Measurements from ENCODE around the gene MRPL3.
A peak's percentile ranks its signal among the peaks of the same experiment; 100 is the strongest.
"Not testable (repeated sequence)": the region's sequence is repeated elsewhere in the genome, so short reads cannot be mapped to it uniquely, and the experiment has no call there.

Gene MRPL3

DNA sequence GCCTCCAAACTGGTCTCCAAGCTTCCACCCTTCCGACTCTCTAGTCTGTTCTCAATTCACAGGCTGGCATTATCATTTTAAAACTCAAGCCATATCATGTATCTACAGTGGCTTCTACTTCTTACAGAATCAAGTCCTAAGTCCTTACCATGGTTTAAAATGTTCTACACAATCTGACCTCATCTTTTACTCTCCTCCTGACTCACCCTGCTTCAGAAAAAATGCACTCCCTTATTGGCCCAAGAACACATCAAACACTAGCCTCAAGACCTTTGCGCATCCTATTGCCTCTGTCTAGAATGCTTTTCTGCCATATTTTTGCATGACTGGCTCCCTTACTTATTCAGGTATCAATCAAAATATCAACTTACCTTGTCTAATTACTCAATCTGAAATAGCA is 11.0 kb downstream of the MRPL3 start:
- no peak for DNase-seq

DNA sequence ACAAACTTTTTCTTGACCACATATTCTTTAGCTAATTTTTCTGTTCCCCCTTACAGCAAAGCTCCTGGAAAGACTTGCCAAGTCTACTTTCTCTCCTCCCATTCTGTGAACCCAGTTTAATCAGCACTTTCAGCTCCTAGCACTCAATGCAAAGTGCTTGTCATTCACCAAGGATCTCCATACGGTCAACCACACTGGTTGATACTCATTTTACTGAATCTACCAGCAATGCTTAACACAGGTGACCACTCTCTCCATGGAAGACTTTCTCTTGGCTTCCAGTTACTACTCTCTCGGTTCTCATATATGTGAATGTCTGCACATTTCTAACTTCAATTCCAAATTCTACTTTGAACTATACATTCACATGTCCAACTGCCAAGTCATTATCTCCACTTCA is 11.7 kb downstream of the MRPL3 start:
- no peak for DNase-seq

DNA sequence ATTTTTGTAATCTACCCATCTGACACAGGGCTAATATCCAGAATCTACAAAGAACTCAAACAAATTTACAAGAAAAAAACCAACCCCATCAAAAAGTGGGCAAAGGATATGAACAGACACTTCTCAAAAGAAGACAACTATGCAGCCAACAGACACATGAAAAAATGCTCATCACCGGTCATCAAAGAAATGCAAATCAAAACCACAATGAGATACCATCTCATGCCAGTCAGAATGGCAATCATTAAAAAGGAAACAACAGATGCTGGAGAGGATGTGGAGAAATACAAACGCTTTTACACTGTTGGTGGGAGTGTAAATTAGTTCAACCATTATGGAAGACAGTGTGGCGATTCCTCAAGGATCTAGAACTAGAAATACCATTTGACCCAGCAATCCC is 16.2 kb downstream of the MRPL3 start:
- DNase-seq, result not testable (repeated sequence)

DNA sequence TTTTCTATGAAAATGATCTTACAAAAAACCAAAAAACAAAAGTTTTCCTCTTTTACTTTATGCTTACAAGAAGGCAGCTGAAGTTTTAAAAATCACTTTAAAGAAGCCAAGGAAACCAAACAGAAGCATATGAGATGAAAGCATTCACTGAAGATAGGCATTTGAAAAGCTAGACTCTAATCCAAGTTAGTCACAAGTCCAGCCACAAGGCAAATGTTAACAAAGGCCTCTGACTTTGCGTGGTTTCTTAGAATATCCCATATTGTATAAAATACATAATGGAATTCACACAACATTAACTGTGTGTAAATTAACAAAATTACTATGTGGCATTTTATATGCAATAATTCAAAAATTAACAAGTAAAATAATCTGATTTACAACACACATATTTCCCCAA is 17.7 kb downstream of the MRPL3 start:
- no peak for DNase-seq

DNA sequence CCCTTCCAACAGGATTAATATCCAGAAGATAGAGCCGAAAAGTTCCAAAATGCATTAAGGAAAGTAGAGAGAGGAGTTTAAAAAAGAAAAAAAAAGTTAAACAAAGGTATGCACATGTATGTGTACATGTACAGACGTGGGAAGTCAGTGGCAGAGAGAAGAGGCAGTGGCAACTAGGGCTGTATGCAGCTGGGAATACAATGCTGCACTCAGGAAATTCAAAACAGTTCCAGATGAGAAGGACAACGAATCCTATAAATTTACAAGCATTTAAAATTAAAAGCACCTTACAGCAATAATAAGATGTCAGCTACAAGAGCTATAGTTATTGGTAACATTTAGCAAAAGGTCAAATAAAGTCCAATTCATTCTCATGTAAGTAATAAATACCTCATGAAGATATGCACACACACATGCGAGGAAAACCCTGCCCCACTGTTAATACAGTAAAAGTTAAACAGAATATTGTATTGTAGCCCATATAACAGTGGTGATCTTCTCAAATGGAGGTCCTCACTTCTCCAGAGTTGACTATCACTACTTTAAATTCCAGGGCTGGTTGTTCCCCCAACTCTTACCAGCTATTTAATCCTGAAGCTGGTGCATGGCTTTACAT is 18.2 kb downstream of the MRPL3 start:
- DNase-seq, result no peak

DNA sequence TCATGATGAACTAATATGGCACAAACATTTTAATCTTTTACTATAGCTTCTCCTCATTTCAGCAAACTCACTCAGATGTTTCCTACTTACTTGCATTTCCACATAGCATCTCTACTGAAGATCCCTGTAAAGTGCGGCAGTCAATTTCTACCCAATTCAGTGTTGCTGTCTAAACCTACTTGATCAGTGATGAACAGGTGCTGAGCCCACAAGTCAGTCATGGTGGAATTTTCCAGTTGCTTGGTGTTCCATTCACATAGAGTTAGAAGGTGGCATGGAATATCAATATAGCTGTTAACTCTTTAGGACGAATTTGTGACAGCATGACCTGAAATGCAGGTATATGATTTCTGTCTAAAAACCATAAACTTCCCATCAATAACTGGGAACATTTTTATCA is 22.7 kb downstream of the MRPL3 start:
- no peak for DNase-seq

DNA sequence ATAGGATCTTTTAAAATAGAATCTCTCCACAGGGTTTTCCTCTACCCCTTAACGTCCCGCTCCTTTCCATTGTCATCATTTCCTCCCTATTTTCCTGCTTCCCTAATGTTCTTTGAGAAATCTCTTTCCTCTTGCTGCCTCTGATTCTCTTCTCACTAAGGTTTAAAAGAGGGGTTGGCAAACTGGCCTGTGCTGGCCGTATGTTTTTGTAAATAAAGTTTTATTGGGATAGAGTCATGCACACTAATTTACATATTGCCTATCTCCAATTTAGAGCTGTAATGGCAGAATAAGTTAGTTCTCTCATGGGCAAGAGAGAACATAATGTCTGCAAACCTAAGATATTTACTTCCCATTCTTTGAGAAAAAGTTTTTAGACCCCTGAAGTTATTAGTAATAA is 25.0 kb downstream of the MRPL3 start:
- no peak for DNase-seq

DNA sequence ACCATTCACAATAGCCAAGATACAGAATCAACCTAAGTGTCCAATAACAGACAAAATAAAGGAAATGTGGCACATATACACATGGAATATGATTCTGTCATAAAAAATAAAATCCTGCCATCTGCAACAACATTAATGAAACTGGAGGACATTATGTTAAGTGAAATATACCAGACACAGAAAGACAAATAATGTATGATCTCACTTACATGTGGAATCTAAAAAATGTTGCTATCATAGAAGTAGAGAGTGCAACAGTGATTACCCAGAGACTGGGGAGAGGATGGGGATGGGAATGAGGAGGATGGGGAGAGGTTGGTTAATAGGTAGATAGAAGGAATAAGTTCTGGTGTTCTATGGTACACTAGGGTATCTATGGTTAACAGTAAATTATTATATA is 28.7 kb downstream of the MRPL3 start:
- no peak for DNase-seq

DNA sequence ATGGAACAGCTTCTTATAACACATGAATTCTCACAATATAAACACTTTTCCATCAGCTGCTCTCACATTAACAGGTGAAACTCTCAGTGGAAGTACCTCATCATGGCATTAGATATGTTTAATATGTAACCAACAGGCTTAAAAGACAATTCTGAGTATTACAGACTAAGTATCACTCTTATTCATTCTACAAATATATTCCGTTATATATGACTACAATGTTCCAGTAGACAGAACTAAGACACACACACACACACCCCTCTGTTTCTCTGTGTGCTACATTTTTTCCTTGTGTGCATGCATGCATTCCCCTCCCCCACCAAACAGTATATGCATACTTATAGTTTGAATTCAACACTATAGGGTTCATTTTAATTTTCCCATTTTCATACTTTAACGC is 32.4 kb downstream of the MRPL3 start:
- no peak for DNase-seq

DNA sequence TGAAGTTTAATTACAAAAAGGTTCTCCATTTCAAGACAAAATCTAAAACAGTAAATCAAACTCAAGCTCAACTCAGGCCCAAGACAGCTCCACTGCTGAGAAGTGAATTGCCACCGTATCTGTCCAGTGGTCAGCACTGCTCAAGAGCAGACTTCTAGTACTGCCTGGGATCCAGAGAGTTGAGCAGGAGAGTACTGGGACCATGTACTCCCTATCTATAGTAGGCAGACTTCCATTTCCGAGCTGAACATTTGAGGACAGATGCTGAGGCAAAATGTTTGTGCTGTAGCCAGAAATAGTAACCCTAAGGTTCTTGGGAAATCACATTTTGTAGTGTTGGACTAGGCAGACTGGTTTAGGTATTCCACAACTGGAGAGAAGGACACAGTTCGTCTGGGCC is 44.1 kb downstream of the MRPL3 start:
- no peak for DNase-seq

DNA sequence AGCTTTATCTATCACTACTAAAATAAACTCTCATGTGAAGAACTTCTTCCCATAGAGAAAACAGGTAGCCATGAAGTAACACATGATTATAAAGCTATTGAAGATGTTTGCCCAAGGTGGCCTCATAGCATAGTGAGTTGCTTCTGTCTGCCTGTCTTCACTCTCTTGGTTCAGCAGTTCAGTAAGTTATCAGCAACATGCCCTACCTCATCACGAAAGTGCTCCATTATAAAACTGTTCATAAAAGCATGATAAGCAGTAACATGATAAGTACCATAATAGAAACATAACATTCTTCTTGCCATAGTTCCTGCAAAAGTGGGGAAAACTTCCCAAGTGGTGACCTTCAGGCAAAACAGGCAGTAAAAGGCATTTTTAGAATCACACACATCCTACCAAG is 45.6 kb downstream of the MRPL3 start:
- no peak for DNase-seq

DNA sequence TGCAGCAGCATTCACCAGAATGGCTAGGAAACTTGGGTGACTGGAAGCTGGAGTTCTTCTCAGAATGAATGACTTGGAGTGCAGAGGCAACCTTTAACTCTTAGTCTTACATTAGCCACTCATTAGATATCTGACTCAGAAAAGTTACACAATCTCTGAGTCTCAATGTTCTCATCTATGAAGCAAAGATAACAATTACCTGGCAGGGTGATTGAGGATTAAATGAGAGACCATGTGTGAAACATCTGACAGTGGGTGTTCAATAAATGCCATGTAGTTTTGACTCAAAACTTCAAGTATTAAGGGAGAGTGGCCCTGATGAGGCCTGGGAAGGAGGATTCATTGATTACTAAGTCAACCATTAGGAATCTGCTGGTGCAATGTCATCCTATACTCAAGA is 48.3 kb downstream of the MRPL3 start:
- DNase-seq, result no peak

DNA sequence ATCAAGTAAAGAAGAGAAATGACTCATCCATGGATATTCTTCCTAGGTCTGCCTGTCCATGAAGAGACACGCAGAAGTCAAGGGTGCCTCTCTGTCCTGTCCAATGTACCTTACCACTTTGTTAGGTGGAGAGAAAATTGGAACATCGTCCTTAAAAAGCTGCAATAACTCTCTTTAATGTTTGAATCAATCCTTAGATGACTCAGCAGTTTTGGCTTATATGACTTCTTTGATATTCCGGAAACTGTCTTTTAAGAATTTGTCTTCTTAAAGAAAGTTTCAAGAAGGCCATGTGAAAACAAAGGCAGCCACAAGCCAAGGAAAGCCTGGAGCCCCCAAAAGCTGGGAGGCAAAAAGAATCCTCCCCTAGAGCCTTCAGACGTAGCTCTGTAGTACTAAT is 49.2 kb downstream of the MRPL3 start:
- DNase-seq, result no peak

DNA sequence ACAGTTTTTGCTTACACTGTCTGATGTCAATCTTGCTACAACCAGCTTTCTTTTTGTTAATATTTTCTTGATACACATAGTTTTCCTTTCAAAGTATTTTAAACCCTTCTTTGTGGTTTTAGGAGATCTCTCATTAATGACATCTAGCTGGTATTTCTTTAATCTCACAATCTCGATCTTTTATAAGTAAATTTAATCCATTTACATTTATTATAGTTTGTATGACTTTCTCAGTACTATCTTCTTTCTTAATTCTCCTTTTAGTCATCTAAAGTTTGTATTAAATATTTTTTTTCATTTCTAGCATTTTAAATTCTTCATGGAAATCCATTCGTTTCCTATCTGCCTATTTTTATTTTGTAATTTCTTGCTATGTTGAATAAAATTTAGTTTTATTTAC is 55.4 kb downstream of the MRPL3 start:
- DNase-seq, result no peak

DNA sequence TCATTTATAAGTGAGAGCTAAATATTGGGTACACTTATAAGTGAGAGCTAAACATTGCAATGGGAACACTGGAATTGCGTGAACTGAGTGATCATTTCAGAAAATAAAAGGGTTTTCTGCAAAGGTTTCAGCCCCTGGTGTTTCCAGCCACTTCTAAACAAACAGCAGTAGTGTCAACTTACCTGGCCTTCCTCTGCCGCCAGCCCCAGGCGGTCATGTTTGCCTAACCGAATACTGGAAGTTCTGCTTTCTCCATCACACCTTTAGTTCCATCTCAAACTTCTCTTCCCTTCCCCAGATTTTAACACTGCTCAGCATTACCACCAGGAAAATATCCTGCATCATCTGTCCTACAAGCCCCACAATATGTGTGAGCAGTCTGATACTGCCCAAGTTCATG is 58.6 kb downstream of the MRPL3 start:
- peak; percentile 24 for DNase-seq

DNA sequence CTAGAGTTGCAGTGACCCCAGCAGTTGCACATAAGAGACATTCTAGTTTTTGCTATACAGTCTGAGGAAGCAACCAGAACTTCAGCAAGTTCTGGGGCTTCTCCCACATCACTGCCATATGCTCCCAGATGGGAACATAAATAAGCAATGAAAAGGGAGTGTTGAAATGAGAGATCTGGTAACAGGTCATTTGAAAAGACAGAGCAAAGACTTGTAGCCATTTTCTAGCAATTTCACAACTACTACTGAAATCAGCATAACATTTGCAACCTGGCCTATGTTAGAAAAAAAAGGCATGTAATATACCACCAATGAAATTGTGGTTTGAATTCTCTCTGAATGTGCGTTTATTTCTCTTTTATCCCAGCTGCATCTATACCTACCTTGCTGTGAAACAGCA is 63.7 kb downstream of the MRPL3 start:
- DNase-seq, result no peak

DNA sequence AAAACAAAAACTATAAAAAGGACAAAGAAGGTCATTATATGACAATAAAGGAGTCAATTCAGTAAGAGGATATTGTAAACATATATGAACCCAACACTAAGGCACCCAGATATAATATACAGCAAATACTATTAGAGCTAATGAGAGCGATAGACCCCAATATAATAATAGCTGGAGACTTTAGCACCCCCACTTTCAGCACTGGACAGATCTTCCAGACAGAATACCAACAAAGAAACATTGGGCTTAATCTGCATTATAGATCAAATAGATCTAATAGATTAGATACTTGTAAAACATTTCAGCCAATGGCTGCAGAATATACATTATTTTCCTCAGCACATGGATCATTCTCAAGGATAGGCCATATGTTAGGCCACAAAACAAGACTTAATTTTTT is 67.8 kb downstream of the MRPL3 start:
- DNase-seq, result no peak

DNA sequence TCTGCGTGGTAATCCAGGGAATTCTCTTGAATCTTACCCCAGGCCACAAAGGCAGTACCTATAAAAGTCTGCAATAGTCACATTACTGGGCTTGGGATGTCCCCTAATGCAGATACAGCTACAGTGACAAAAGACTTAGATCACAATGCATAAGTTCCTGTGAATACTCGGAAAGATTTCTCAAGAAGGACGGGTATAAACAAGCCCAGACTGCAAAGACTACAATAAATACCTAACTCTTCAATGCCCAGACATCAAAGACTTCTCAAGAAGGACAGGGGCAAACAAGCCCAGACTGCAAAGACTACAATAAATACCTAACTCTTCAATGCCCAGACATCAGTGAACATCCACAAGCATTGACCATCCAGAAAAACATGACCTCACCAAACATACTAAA is 70.3 kb downstream of the MRPL3 start:
- DNase-seq, result no peak

DNA sequence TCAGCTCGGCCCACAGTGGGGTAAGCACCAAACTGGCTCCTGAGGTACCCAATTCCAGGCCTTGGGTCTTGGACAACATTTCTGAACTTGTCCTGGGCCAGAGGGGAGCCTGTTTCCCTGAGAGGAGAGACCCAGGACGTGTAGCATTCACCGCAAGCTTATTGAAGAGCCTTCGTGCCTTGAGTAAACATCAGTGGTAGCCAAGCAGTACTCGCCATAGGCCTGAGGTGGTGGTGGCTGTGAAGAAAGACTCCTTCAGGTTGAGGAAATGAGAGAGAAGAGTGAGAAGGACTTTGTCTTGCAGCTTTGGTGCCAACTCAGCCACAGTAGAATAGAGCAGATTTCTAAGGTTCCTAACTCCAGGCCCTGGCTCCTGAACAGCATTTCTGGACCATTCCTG is 71.0 kb downstream of the MRPL3 start:
- DNase-seq, result no peak

DNA sequence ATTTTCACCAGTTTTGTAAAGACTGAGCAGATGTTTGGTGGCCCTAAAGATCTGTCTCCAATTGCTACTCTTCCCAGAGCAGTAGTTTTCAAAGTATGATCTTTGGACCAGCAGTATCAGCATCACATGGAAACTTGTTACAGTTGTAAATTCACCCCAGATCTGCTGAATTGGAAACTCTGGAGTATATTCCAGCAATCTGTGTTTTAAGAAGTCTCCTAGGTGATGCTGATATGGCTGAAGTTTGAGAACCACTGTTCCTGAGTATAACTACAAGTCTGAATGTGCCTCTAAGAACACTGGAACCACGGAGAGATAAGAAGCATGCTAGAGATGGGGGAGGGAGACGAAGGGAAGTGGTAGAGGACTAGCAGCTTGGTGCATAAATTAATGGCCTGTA is 75.5 kb downstream of the MRPL3 start:
- no peak for DNase-seq

DNA sequence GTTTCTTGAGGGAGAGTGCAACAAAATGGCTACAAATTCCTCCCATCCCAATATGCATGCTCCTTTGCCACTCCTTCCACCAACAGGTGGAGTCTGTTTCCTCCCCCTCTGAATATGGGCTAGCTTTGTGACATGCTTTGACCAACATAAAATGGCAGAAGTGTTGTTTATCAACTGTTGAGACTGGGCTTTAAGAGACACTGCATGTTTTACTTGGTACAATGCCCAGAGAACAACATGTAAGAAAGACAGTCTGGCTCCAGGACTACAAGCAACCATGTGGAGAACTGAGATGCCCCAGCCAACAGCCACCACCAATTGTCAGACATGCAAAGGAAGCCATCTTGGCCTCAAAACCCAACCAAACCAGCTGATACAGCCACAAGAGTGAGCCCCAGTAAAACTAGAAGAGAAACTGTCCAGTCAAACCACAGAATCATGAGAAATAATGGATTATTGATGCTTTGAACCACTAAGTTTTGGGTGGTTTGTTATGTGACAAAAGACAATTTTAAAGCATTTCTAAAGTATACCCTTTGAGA is 80.7 kb downstream of the MRPL3 start:
- DNase-seq, result no peak

DNA sequence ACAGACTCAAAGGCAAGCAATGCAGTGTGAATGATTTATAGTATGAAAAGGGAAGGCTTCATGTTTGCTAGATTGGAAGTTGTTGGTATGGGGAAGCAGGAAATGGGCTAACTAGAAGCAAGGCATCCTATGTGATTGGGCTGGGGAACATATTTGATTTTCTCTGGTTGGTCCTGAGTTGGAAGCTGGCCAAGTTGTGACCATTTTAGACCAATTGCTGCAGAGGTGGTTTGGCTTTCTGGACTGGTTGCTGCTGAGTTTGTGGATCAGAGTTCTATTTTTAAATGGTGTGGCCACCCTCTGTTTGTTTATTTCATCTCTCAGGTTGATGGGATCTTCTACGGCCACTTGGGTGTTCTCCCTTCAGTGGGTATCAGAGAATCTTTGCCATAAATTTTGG is 81.5 kb downstream of the MRPL3 start:
- DNase-seq, result no peak

DNA sequence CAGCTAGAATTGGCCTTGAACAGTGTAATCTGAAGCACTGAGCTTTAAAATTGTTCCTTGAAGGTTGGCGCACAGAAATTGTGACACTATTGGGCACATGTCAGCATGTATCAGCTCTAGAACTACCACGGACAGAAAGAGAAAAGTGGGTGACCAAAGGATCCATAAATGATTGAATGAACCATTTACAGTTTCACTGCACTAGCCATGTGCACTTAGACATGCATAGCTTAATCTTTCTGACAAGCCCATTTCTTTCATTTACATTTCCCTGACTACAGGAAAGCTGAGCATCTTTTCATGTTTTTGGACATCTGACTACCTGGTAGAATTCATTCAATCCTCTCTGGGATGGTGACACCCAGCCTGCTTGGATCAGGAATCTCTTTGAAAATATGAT is 85.0 kb downstream of the MRPL3 start:
- no peak for DNase-seq
